Lower leg skin (tissue), 4 donors: Measurements from ENCODE around the gene TNFAIP8L1. TPM values are rescaled to one million over a fixed set of nuclear protein-coding genes. Genes with fewer than 3 reads are reported as not detected.
A peak's percentile ranks its signal among the peaks of the same experiment; 100 is the strongest.

ENCODE experiments used
- DNase-seq, 2 donors: peaks; one replicate each; pipeline ENCODE4 v3.0.0-alpha.2; 2019; ENCODE audit warnings: low spot score in 2 of 2
- H3K4me3 ChIP-seq: fragments of 200-600 bp; sonication (generic); 2 replicates; pipeline ENCODE4 v1.5.1; 2017; ENCODE audit warnings: mild to moderate bottlenecking, low read depth; ENCODE audit not compliant: poor library complexity, severe bottlenecking
- POLR2A ChIP-seq, 2 donors: fragments of 450-650 bp; IDR thresholded peaks; one replicate each; pipeline ENCODE4 v1.6.1; 2016 to 2017; ENCODE audit warnings: antibody characterized with exemption in 2 of 2, mild to moderate bottlenecking in 1 of 2, moderate library complexity in 1 of 2
- WGBS, 2 donors: methylation state at CpG; one replicate each; pipeline ENCODE4 v1.1.5; 2018; 5-methylcytosine and 5-hydroxymethylcytosine counted together
- intact Hi-C: fragments of 100-400 bp; cut with DNase I; formaldehyde crosslinking; loops from one replicate; pipeline ENCODE4 v1.15.0; 2023; ENCODE audit warnings: low total_unique reads
- total RNA-seq, 4 donors: library from RNA; depleted of rRNA; stranded (reverse); fragments of >200 nt; gene quantifications; one replicate each; pipeline ENCODE4 v1.1.0, GENCODE V29; 2016
- TF ChIP-seq, protein P1 (sequence below), 3 donors: fragments of 450-650 bp; IDR thresholded peaks; one replicate each; pipeline ENCODE4 v1.5.1; 2016; ENCODE audit warnings: antibody characterized with exemption in 3 of 3, mild to moderate bottlenecking in 3 of 3, moderate library complexity in 2 of 3

TNFAIP8L1 gene
- 10 to 100 TPM in 1 of 4 donors, 1 to 10 TPM in 3; 3.1 to 11.6 (median 7.0) TPM for total RNA-seq

DNA sequence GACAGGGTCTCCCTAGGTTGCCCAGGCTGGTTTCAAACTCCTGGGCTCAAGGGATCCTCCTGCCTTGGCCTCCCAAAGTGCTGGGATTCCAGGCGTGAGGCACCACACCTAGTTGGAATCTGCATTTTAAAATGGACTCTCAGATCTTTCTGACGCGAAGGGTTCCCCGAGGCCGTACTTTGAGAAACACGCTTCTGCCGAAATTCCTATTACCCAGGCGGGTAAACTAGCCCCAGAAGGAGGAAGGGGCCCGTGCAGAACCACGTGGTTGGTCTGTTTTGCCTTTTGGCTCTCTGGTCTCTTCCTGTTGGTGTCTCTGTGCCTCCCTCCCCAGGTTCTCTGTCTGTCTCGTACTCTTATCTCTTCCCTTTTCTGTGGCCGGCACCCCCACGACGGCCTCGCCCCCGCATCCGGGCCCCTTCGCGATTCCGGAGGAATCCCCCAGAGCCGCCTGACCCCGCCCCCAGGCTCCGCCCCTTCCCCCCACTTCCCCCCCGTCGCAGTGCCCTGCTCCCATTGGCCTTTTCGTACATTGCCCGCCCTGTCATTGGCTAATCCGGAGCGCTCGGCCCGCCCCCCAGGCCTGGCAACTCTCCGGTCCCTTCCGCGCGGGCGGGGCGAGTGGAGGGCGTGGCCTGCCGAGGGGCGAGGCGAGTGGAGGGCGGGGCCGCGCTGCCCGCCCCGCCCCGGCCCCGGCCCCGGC, at the start of gene TNFAIP8L1:
Gene TNFAIP8L1 (plus strand): TSS at position 689 of the 703 bp plus-strand sequence. CDS start 12,354 bp downstream, outside the sequence.
- intact Hi-C loops = loop anchor here (5.0 kb wide), 2 partner anchors 67 to 82 kb away; partner anchors contain the start of gene SEMA6B

DNA sequence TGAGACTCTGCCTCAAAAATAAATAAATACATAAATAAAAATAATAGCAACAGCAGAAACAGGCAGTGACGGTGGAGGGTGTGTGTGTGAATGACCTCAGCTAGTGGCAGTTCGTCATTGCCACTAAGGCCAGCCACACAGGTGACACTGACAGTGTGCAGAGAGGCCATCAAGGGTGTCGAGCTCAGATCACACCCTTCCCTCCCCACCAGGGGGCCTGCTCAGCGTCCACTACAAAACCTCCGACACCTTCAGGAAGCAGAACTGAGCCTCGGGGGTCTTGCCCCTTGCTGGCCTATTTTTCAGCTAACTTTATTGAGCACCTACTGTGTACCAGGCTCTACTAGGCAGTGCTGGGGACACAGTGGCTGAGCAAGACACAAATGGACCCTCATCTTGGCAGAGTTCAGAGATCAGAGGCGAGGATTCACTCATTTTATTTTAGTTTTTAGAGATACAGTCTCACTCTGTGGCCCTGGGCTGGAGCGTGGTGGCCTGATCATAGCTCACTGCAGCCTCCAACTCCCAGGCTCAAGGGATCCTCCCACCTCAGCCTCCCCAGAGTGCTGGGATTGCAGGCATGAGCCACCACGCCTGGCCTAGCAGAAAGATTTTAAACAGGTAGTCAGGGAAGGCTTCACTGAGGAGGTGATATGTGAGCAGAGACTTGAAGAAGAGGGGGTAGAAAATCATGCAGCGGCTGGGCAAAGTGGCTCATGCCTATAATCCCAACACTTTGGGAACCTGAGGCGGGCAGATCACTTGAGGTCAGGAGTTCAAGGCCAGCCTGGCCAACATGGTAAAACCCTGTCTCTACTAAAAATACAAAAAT, 49.5 kb upstream of the TNFAIP8L1 start:
- 59 to 66% methylated on average over 11 of the region's 11 CpGs for WGBS, 2 donors
- intact Hi-C loops = no loop called here

More for the DNA sequence above, at the start of gene TNFAIP8L1:
- 2 to 5% methylated on average over 24 to 37 of the region's 49 CpGs for WGBS, 2 donors
- H3K4me3 ChIP-seq = peak within 1 kb of the TSS; percentile 47
- TF ChIP-seq POLR2A (IDR thresholded peaks at IDR 0.05) = no peak
- TF ChIP-seq, protein P1, sequence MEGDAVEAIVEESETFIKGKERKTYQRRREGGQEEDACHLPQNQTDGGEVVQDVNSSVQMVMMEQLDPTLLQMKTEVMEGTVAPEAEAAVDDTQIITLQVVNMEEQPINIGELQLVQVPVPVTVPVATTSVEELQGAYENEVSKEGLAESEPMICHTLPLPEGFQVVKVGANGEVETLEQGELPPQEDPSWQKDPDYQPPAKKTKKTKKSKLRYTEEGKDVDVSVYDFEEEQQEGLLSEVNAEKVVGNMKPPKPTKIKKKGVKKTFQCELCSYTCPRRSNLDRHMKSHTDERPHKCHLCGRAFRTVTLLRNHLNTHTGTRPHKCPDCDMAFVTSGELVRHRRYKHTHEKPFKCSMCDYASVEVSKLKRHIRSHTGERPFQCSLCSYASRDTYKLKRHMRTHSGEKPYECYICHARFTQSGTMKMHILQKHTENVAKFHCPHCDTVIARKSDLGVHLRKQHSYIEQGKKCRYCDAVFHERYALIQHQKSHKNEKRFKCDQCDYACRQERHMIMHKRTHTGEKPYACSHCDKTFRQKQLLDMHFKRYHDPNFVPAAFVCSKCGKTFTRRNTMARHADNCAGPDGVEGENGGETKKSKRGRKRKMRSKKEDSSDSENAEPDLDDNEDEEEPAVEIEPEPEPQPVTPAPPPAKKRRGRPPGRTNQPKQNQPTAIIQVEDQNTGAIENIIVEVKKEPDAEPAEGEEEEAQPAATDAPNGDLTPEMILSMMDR (IDR thresholded peaks at IDR 0.05) = no peak
- DNase-seq = peak; percentile 94 to 99

DNA sequence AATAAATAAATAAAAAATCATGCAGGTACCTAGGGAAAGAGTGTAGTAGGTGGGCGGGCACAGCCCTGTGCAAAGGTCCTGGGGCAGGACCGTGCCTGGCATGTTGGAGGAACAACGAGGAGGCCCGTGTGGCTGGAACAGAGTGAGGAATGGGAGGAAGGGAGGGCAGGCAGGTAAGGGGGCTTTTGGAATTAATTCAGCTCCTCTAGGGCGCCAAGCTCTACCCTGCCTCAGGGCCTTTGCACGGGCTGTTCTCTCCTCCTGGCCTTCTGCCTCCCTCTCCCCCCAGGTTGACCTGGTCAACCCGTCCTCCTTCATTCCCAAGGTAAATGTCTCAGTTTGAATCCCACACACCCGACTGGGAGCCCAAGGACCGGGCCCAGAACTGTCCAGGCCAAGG, 48.8 kb upstream of the TNFAIP8L1 start:
- H3K4me3 ChIP-seq = no peak overlapping the region
- 77 to 78% methylated on average over 9 of the region's 9 CpGs for WGBS, 2 donors
- TF ChIP-seq, protein P1 (IDR thresholded peaks at IDR 0.05) = no peak
- TF ChIP-seq POLR2A (IDR thresholded peaks at IDR 0.05) = no peak
- no peak for DNase-seq
- intact Hi-C loops = no loop called here

More for the DNA sequence above, 49.5 kb upstream of the TNFAIP8L1 start:
- no peak overlapping the region for H3K4me3 ChIP-seq
- DNase-seq = no peak
- TF ChIP-seq POLR2A (IDR thresholded peaks at IDR 0.05) = no peak
- TF ChIP-seq, protein P1 (IDR thresholded peaks at IDR 0.05) = no peak

GRCh38 chr19:4591320-4591719, 48.0 kb upstream of the TNFAIP8L1 start:
- DNase-seq = no peak
- intact Hi-C loops = no loop called here
- WGBS, 2 donors = 29 to 42% methylated on average over 6 of the region's 6 CpGs
- no peak overlapping the region for H3K4me3 ChIP-seq
- TF ChIP-seq, protein P1 (IDR thresholded peaks at IDR 0.05) = no peak
- TF ChIP-seq POLR2A (IDR thresholded peaks at IDR 0.05) = no peak

DNA sequence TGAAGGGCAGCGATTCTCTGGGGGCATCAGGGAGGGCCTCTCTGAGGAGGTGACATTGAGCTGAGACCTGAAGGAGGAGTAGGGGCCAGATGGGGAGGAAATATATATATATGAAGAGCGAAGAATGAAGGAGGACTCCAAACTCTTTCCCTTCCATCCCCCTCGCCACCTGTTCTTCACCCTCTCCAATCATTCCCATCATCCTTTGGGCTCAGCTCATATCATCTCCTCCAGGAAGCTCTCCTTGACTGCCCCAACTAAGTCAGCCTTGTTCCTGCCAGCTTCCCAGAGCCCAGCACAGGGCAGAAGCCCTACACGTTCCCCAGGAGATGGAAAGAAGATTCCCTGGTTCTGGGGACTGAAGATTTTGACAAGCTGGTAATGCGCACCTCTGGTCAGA, 46.9 kb upstream of the TNFAIP8L1 start:
- intact Hi-C loops = no loop called here

More for the DNA sequence above, 46.9 kb upstream of the TNFAIP8L1 start:
- WGBS, 2 donors = 58 to 65% methylated on average over 5 of the region's 5 CpGs
- H3K4me3 ChIP-seq = no peak overlapping the region
- TF ChIP-seq, protein P1 (IDR thresholded peaks at IDR 0.05) = no peak
- no peak for TF ChIP-seq POLR2A (IDR thresholded peaks at IDR 0.05)
- DNase-seq = no peak
